Neuronal stem cell (in vitro differentiated cells): Measurements from ENCODE around the gene OTX1.

Experiments used
- DNase-seq: peaks from one replicate; pipeline ENCODE4 v3.0.0-alpha.2; 2013; ENCODE audit warnings: low spot score
- H2AFZ ChIP-seq: one replicate; pipeline ENCODE4 v1.6.1; 2013; ENCODE audit warnings: mild to moderate bottlenecking, low read length, inconsistent platforms
- H2AK5ac ChIP-seq: 2 replicates; pipeline ENCODE4 v1.6.1; 2013; ENCODE audit warnings: low read depth, mild to moderate bottlenecking, inconsistent platforms, low read length, moderate library complexity, mixed read lengths
- H2BK120ac ChIP-seq: 2 replicates; pipeline ENCODE4 v1.6.1; 2013; ENCODE audit warnings: low read depth, mild to moderate bottlenecking, inconsistent platforms, low read length, moderate library complexity, mixed read lengths
- H2BK12ac ChIP-seq: one replicate; pipeline ENCODE4 v1.6.1; 2013; ENCODE audit warnings: low read length, inconsistent platforms
- H2BK15ac ChIP-seq: 2 replicates; pipeline ENCODE4 v1.6.1; 2013; ENCODE audit warnings: mild to moderate bottlenecking, low read length, inconsistent platforms, mixed read lengths
- H2BK5ac ChIP-seq: one replicate; pipeline ENCODE4 v1.6.1; 2013; ENCODE audit warnings: inconsistent platforms, mild to moderate bottlenecking, low read length, moderate library complexity
- H3K14ac ChIP-seq: one replicate; pipeline ENCODE4 v1.6.1; 2013; ENCODE audit warnings: low read length, inconsistent platforms
- H3K18ac ChIP-seq: 2 replicates; pipeline ENCODE4 v1.6.1; 2013; ENCODE audit warnings: low read length, inconsistent platforms
- H3K23ac ChIP-seq: 2 replicates; pipeline ENCODE4 v1.6.1; 2013; ENCODE audit warnings: low read depth, mild to moderate bottlenecking, mixed read lengths, low read length, inconsistent platforms; ENCODE audit not compliant: poor library complexity
- H3K27ac ChIP-seq: replicated peaks from 3 replicates; pipeline ENCODE4 v1.5.1; 2013; ENCODE audit warnings: low read length, inconsistent platforms
- H3K27me3 ChIP-seq, 3 experiments: 2 replicates each; pipeline ENCODE4 v1.6.1; 2013; ENCODE audit warnings: low read length in 3 of 3, mild to moderate bottlenecking in 2 of 3, inconsistent platforms in 1 of 3, low read depth in 1 of 3, mixed read lengths in 1 of 3, moderate library complexity in 1 of 3; ENCODE audit not compliant: control insufficient read depth in 3 of 3, insufficient read depth in 3 of 3
- H3K36me3 ChIP-seq, 2 donors: replicated peaks in 1 of 2; 2 replicates each; pipeline ENCODE4 v1.6.1; 2013; ENCODE audit warnings: low read length in 2 of 2; ENCODE audit not compliant: control insufficient read depth in 2 of 2, insufficient read depth in 2 of 2
- H3K4ac ChIP-seq: 2 replicates; pipeline ENCODE4 v1.6.1; 2013; ENCODE audit warnings: inconsistent platforms, mild to moderate bottlenecking, low read length, moderate library complexity
- H3K4me1 ChIP-seq, 2 donors: 1 replicate in 1 of 2; 2 replicates in 1 of 2; pipeline ENCODE4 v1.6.1; 2013; ENCODE audit warnings: low read length in 2 of 2, low read depth in 1 of 2; ENCODE audit not compliant: control insufficient read depth in 2 of 2, insufficient read depth in 1 of 2
- H3K4me2 ChIP-seq: one replicate; pipeline ENCODE4 v1.6.1; 2013; ENCODE audit warnings: mild to moderate bottlenecking, low read length, inconsistent platforms; ENCODE audit not compliant: insufficient read depth, poor library complexity, severe bottlenecking
- H3K4me3 ChIP-seq, 2 donors: 2 replicates each; pipeline ENCODE4 v1.5.1; 2013; ENCODE audit warnings: low read length in 2 of 2, mild to moderate bottlenecking in 2 of 2, inconsistent platforms in 1 of 2, moderate library complexity in 1 of 2
- H3K79me1 ChIP-seq: one replicate; pipeline ENCODE4 v1.6.1; 2013; ENCODE audit warnings: low read depth, mild to moderate bottlenecking, inconsistent platforms, low read length, moderate library complexity
- H3K9ac ChIP-seq: one replicate; pipeline ENCODE4 v1.6.1; 2013; ENCODE audit warnings: mild to moderate bottlenecking, low read depth, low read length, inconsistent platforms; ENCODE audit not compliant: poor library complexity
- H3K9me3 ChIP-seq, 2 donors: replicated peaks in 1 of 2; 2 replicates each; pipeline versions ENCODE3 to v1.6.1; 2013; ENCODE audit warnings: low read length in 2 of 2, mild to moderate bottlenecking in 2 of 2, inconsistent platforms in 1 of 2, low read depth in 1 of 2, mixed read lengths in 1 of 2, moderate library complexity in 1 of 2; ENCODE audit not compliant: control insufficient read depth in 2 of 2, insufficient read depth in 1 of 2
- H4K8ac ChIP-seq: one replicate; pipeline ENCODE4 v1.6.1; 2013; ENCODE audit warnings: low read depth, mild to moderate bottlenecking, inconsistent platforms, low read length, moderate library complexity
- H4K91ac ChIP-seq: one replicate; pipeline ENCODE4 v1.6.1; 2013; ENCODE audit warnings: low read length, low read depth, mild to moderate bottlenecking, inconsistent platforms; ENCODE audit not compliant: poor library complexity
- WGBS, 2 donors: extraction: QIAGEN DNeasy Blood & Tissue Kit; methylation state at CpG; one replicate each; pipeline ENCODE4 v1.1.7; 2013; ENCODE audit warnings: missing lambda C conversion rate in 2 of 2, mixed read lengths in 1 of 2; ENCODE audit not compliant: insufficient read length in 2 of 2, insufficient replicate concordance in 1 of 2; ENCODE audit errors: extremely low coverage in 2 of 2; 5-methylcytosine and 5-hydroxymethylcytosine counted together

Gene OTX1

DNA sequence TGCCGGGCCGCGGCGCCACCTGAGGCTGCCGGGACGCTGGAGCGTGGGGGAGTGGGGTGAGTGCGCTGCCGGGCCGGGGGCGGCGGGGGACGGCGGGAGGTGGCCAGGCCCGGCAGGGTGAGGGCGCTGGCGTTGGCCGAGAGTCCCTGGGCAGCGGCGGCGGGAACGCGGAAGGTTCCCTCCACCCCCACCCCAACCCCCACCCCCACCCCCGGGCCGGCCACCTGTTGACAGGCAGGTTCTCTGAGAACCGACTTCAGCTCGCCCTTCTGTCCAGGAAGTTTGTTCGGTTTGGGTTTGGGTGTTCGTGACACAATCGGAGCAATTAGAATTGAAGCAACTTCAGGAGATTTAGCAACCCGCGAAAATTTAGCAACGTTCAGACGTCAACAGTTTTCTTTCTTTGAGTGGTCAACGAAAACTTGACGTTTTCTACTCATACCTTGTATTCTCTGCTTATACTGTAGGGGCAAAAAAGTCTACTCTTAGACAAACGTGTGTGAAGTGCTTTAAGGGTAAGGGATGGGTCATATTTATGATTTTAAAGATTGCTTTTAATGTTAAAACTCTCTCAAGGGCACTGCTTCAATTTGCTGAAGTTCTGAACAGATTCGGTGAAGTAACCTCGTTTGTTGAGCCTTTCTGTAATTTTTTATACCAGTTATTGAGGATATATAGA is 9.3 kb downstream of the OTX1 start:
- peak overlapping the region; percentile 16 for H2BK120ac ChIP-seq
- H3K36me3 ChIP-seq = peaks cover 3 to 14% of the 10 kb centered on the region in 2 donors
- H3K4me2 ChIP-seq = peak overlapping the region; percentile 32
- H2AFZ ChIP-seq = peak overlapping the region; percentile 84
- H3K18ac ChIP-seq = peak overlapping the region; percentile 90
- peaks cover 7 to 94% (median 47%) of the 10 kb centered on the region in 3 experiments for H3K27me3 ChIP-seq
- H2BK5ac ChIP-seq = peak overlapping the region; percentile 67
- WGBS, 2 donors = no CpG with 5 or more reads among the region's 39 CpGs
- H2BK15ac ChIP-seq = peak overlapping the region; percentile 96
- H2AK5ac ChIP-seq = peak overlapping the region; percentile 72
- H3K4me1 ChIP-seq = peaks cover 0 to 25% of the 10 kb centered on the region in 2 donors
- H3K9ac ChIP-seq = no peak overlapping the region
- H3K27ac ChIP-seq = no peak overlapping the region
- H3K14ac ChIP-seq = no peak overlapping the region
- H4K91ac ChIP-seq = no peak overlapping the region
- H3K23ac ChIP-seq = no peak overlapping the region
- H4K8ac ChIP-seq = no peak overlapping the region
- peak overlapping the region; percentile 17 for H2BK12ac ChIP-seq
- peaks cover 2 to 21% of the 10 kb centered on the region in 2 donors for H3K9me3 ChIP-seq
- no peak overlapping the region for H3K4ac ChIP-seq
- no peak overlapping the region for H3K4me3 ChIP-seq
- H3K79me1 ChIP-seq = peaks cover 2% of the 10 kb centered on the region
- no peak for DNase-seq

GRCh38 chr2:63060472-63060991 is 9.9 kb downstream of the OTX1 start:
- H3K9me3 ChIP-seq = peaks cover 2 to 15% of the 10 kb centered on the region in 2 donors
- DNase-seq = no peak
- H3K4me3 ChIP-seq = no peak overlapping the region
- peaks cover 2% of the 10 kb centered on the region for H3K79me1 ChIP-seq
- peaks cover 0 to 22% of the 10 kb centered on the region in 2 donors for H3K4me1 ChIP-seq
- H2BK12ac ChIP-seq = no peak overlapping the region
- H3K9ac ChIP-seq = no peak overlapping the region
- no peak overlapping the region for H2BK15ac ChIP-seq
- H2AFZ ChIP-seq = no peak overlapping the region
- H2AK5ac ChIP-seq = no peak overlapping the region
- no CpG with 5 or more reads among the region's 5 CpGs for WGBS, 2 donors
- no peak overlapping the region for H3K27ac ChIP-seq
- H3K4ac ChIP-seq = no peak overlapping the region
- H3K18ac ChIP-seq = no peak overlapping the region
- no peak overlapping the region for H3K14ac ChIP-seq
- peaks cover 3 to 12% of the 10 kb centered on the region in 2 donors for H3K36me3 ChIP-seq
- no peak overlapping the region for H4K8ac ChIP-seq
- no peak overlapping the region for H3K23ac ChIP-seq
- no peak overlapping the region for H2BK120ac ChIP-seq
- H2BK5ac ChIP-seq = no peak overlapping the region
- H3K4me2 ChIP-seq = no peak overlapping the region
- H4K91ac ChIP-seq = no peak overlapping the region
- peaks cover 7 to 93% (median 41%) of the 10 kb centered on the region in 3 experiments for H3K27me3 ChIP-seq

GRCh38 chr2:63064197-63064596 is 13.6 kb downstream of the OTX1 start:
- H3K18ac ChIP-seq = no peak overlapping the region

DNA sequence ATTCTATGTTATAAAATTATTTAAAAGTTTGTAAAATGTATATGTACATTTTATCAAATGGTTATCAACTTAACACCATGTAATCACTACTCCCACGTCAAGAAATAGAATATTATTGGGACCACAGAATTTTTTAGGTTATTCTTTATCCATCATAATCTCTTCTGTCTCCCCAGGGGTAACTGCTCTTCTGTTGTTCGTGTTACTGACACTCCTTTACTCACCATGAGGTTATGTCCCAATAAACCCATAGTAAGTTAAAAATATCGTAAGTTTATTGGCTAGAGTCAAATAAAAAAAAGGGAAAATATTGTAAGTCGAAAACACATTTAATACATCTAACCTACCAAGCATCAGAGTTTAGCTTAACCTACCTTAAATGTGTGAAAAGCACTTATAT is 14.0 kb downstream of the OTX1 start:
- Histone ChIP-seq H3K27ac (no peak overlapping the region), H2BK120ac (no peak overlapping the region), H3K4me1 (peaks cover 0 to 3% of the 10 kb centered on the region in 2 donors), H3K9me3 (no peaks in the 10 kb centered on the region), H2BK5ac (no peak overlapping the region), H3K4me2 (no peak overlapping the region), H3K79me1 (no peaks in the 10 kb centered on the region), H3K36me3 (no peaks in the 10 kb centered on the region), H4K91ac (no peak overlapping the region), H3K14ac (no peak overlapping the region), H3K27me3 (peaks cover under 1 to 81% (median 4%) of the 10 kb centered on the region in 3 experiments), H3K23ac (no peak overlapping the region), H2AFZ (no peak overlapping the region), H3K9ac (no peak overlapping the region), H4K8ac (no peak overlapping the region), H3K4ac (no peak overlapping the region), H3K4me3 (no peak overlapping the region), H2BK15ac (no peak overlapping the region), H3K18ac (no peak overlapping the region), H2BK12ac (no peak overlapping the region), H2AK5ac (no peak overlapping the region)
- WGBS, 2 donors = no CpG with 5 or more reads among the region's 4 CpGs
- no peak for DNase-seq

More at GRCh38 chr2:63064197-63064596, 13.6 kb downstream of the OTX1 start:
- Histone ChIP-seq H2BK120ac (no peak overlapping the region), H3K23ac (no peak overlapping the region), H3K27ac (no peak overlapping the region), H2BK12ac (no peak overlapping the region), H3K36me3 (no peaks in the 10 kb centered on the region), H3K27me3 (peaks cover 2 to 86% (median 9%) of the 10 kb centered on the region in 3 experiments), H2BK15ac (no peak overlapping the region), H3K9me3 (peaks cover 0 to 2% of the 10 kb centered on the region in 2 donors), H3K4ac (no peak overlapping the region), H3K9ac (no peak overlapping the region), H3K4me1 (peaks cover 0 to 3% of the 10 kb centered on the region in 2 donors), H3K79me1 (no peaks in the 10 kb centered on the region), H3K14ac (no peak overlapping the region), H4K91ac (no peak overlapping the region), H4K8ac (no peak overlapping the region), H3K4me2 (no peak overlapping the region), H2AK5ac (no peak overlapping the region), H3K4me3 (no peak overlapping the region), H2BK5ac (no peak overlapping the region), H2AFZ (no peak overlapping the region)
- no peak for DNase-seq
- no CpG with 5 or more reads among the region's 1 CpG for WGBS, 2 donors
